Measurements from ENCODE around the gene NLRP13.

NLRP13 gene

DNA sequence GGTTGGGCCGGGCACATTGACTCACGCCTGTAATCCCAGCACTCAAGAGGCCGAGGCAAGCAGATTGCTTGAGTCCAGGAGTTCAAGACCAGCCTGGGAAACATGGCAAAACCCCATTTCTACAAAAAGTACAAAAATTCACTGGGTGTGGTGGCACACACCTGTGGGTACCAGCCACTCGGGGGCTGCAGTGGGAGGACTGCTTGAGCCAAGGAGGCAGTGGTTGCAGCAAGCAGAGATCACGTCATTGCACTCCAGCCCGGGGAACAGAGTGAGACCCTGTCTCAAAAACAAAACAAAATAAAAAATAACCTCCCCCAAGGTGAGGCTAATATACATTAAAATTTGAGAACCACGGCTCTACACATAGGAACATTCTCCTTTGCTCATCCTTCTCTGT is 24.9 kb downstream of the NLRP13 start:
- no peak for FAIRE-seq
- DNase-seq (ENCODE audit: extremely low spot score, insufficient read length, low read depth), result no peak

- no peak for DNase-seq (ENCODE audit: extremely low spot score, insufficient read length, low read depth)
Measured at GRCh38 chr19:55902080-55902751, 29.9 kb downstream of the NLRP13 start.

GRCh38 chr19:55901369-55902079 is 30.6 kb downstream of the NLRP13 start:
- DNase-seq (ENCODE audit: extremely low spot score, insufficient read length, low read depth) (no peak), FAIRE-seq (no peak)

More at GRCh38 chr19:55902080-55902751, 29.9 kb downstream of the NLRP13 start:
- FAIRE-seq, result no peak

- DNase-seq (ENCODE audit: extremely low spot score, insufficient read length, low read depth) (no peak), FAIRE-seq (no peak)
Measured at GRCh38 chr19:55898911-55899310, 33.2 kb downstream of the NLRP13 start.

DNA sequence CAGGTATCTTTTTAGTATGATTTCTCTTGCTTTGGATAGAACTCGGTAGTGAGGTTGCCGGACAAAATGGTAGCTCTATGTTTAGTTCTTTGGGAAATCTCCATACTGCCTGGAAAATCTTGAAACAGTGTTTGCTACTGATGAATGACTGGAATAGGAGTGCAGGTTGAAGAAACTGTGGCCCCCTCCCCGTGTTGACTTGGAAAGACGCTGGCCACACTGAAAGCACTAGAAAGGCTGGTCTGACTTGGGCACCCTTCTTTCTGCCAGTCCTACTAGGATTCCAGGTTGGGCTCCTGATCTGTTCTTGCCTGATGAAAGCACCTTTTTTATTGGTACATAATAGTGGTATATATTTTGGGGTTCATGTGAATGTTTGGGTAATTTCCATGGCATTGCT is 49.5 kb downstream of the NLRP13 start:
- DNase-seq (ENCODE audit: extremely low spot score, insufficient read length, low read depth), result no peak
- no peak for FAIRE-seq

DNA sequence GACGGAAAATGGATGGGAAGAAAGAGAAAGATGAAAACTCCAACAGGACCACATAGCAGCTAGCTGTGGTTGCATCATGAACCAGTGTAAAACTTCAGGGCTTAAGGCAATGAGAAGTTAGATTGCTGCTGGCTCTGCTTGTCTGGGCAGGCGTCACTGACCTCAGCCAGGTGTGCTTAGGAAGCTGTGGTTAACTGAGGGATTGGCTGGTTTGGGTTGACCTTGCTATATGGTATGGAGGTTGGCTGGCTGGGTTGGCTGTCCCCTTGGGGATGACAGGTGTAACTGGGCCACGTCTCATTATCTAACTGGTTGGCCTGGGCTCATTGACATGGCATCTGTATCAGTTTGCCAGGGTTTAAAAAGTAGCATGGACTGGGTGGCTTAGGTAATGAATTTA is 54.9 kb downstream of the NLRP13 start:
- DNase-seq (ENCODE audit: extremely low spot score, insufficient read length, low read depth) (no peak), FAIRE-seq (no peak)

DNA sequence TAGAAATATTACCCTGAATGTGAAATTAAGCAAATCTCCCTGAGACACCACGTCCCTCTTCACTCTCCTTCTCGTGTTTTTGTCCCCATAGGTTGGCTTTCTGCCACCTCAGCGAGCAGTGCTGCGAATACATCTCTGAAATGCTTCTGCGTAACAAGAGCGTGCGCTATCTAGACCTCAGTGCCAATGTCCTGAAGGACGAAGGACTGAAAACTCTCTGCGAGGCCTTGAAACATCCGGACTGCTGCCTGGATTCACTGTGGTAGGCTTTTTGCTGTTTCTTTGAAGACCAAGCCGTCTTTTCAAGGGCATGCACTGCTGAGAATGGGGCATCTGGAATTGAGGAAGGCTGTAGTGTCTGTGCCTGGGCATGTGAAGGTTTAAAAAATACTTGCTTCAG is 61.4 kb downstream of the NLRP13 start:
- DNase-seq (ENCODE audit: extremely low spot score, insufficient read length, low read depth) (no peak), FAIRE-seq (no peak)

- FAIRE-seq, result no peak
- DNase-seq (ENCODE audit: extremely low spot score, insufficient read length, low read depth), result no peak
Measured at GRCh38 chr19:55867101-55867500, 65.0 kb downstream of the NLRP13 start.

DNA sequence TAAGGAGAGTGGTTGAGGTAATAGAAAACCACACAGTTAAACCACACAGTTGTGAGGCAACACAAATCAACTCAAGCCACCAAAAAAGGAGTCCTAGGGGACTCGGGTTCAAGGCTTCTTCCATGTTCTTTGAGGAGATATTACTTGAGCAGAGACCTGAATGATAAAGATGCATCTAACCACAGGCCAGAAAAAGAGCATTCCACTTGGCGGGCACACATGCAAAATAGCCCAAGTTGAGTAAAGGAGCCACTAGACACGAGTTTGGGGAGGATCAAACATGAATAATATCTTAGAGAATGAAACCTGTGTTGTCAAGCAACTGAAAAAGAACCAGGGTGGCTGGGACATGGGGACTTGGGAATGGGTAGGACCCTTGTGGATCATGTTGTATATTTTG is 65.6 kb downstream of the NLRP13 start:
- FAIRE-seq, result no peak

DNA sequence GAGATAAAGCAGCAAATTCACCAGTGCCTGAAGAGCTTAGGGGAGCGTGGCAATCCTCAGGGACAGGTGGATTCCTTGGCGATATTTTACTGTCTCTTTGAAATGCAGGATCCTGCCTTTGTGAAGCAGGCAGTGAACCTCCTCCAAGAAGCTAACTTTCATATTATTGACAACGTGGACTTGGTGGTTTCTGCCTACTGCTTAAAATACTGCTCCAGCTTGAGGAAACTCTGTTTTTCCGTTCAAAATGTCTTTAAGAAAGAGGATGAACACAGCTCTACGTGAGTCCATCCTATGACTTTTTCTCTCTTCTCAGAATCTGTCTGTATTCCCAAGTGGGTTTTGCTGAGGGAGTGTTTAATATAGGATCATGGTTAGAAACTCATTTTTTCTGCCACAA is 73.2 kb downstream of the NLRP13 start:
- DNase-seq (ENCODE audit: extremely low spot score, insufficient read length, low read depth) (no peak), FAIRE-seq (no peak)

More for the DNA sequence above, 65.6 kb downstream of the NLRP13 start:
- DNase-seq (ENCODE audit: extremely low spot score, insufficient read length, low read depth), result no peak

DNA sequence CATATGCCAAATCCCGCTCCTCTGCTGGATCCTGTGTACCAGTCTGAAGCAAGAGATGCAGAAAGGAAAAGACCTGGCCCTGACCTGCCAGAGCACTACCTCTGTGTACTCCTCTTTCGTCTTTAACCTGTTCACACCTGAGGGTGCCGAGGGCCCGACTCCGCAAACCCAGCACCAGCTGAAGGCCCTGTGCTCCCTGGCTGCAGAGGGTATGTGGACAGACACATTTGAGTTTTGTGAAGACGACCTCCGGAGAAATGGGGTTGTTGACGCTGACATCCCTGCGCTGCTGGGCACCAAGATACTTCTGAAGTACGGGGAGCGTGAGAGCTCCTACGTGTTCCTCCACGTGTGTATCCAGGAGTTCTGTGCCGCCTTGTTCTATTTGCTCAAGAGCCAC is 73.7 kb downstream of the NLRP13 start:
- FAIRE-seq (no peak), DNase-seq (ENCODE audit: extremely low spot score, insufficient read length, low read depth) (no peak)

DNA sequence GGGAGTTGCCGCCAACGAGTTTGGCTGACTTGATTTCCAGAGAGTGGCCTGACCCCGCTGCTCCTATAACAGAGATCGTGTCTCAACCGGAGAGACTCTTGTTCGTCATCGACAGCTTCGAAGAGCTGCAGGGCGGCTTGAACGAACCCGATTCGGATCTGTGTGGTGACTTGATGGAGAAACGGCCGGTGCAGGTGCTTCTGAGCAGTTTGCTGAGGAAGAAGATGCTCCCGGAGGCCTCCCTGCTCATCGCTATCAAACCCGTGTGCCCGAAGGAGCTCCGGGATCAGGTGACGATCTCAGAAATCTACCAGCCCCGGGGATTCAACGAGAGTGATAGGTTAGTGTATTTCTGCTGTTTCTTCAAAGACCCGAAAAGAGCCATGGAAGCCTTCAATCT is 74.2 kb downstream of the NLRP13 start:
- FAIRE-seq, result no peak
- DNase-seq (ENCODE audit: extremely low spot score, insufficient read length, low read depth), result no peak

GRCh38 chr19:55857149-55857548 is 75.0 kb downstream of the NLRP13 start:
- DNase-seq (ENCODE audit: extremely low spot score, insufficient read length, low read depth), result no peak
- FAIRE-seq, result no peak

GRCh38 chr19:55855160-55855559 is 77.0 kb downstream of the NLRP13 start:
- no peak for FAIRE-seq
- DNase-seq (ENCODE audit: extremely low spot score, insufficient read length, low read depth), result no peak

All from GM18507 (cell line).